DOHH2 (cell line): ENCODE results near the gene SLC45A1.

Source experiments
- H3F3A ChIP-seq: fragments of 200-600 bp; sonication (generic), shearing (Covaris generic); 2 replicates; pipeline ENCODE4 v1.6.0; 2016; ENCODE audit warnings: antibody characterized with exemption, mild to moderate bottlenecking; ENCODE audit not compliant: control insufficient read depth, insufficient read depth
- H3K27ac ChIP-seq: fragments of 200-600 bp; sonication (generic); 2 replicates; pipeline ENCODE4 v1.5.1; 2014; ENCODE audit warnings: low read depth, mild to moderate bottlenecking, low read length, moderate library complexity
- H3K27me3 ChIP-seq: fragments of 200-600 bp; sonication (generic); 2 replicates; pipeline ENCODE4 v1.6.1; 2014; ENCODE audit warnings: mild to moderate bottlenecking, low read length, mixed read lengths; ENCODE audit not compliant: control insufficient read depth
- H3K36me3 ChIP-seq: fragments of 200-600 bp; sonication (generic); 2 replicates; pipeline ENCODE4 v1.6.1; 2014; ENCODE audit warnings: mild to moderate bottlenecking, low read length, moderate library complexity, mixed read lengths; ENCODE audit not compliant: control insufficient read depth
- H3K4me1 ChIP-seq: fragments of 200-600 bp; sonication (generic); 2 replicates; pipeline ENCODE4 v1.6.1; 2014; ENCODE audit warnings: mild to moderate bottlenecking, low read length, mixed read lengths; ENCODE audit not compliant: control insufficient read depth
- H3K4me2 ChIP-seq: fragments of 200-600 bp; sonication (generic); 2 replicates; pipeline ENCODE4 v1.6.0; 2014; ENCODE audit warnings: mild to moderate bottlenecking, low read length, moderate library complexity
- H3K4me3 ChIP-seq: fragments of 200-600 bp; sonication (generic); 2 replicates; pipeline ENCODE4 v1.5.1; 2014; ENCODE audit warnings: mild to moderate bottlenecking, low read length, mixed read lengths
- H3K79me2 ChIP-seq: fragments of 200-600 bp; sonication (generic); 2 replicates; pipeline ENCODE4 v1.6.1; 2014; ENCODE audit warnings: mild to moderate bottlenecking, low read length, mixed read lengths; ENCODE audit not compliant: control insufficient read depth
- H3K9me2 ChIP-seq: fragments of 200-600 bp; sonication (generic); replicated peaks from 2 replicates; pipeline ENCODE4 v1.6.1; 2014; ENCODE audit warnings: mild to moderate bottlenecking, low read length, mixed read lengths; ENCODE audit not compliant: control insufficient read depth
- H3K9me3 ChIP-seq: fragments of 200-600 bp; sonication (generic); 2 replicates; pipeline ENCODE4 v1.6.1; 2014; ENCODE audit warnings: antibody characterized with exemption, low read length, mixed read lengths; ENCODE audit not compliant: control insufficient read depth, insufficient read depth
- H4K20me1 ChIP-seq: fragments of 200-600 bp; sonication (generic); 2 replicates; pipeline ENCODE4 v1.6.0; 2014; ENCODE audit warnings: low read depth, mild to moderate bottlenecking, antibody characterized with exemption, low read length, moderate library complexity; ENCODE audit not compliant: control insufficient read depth, insufficient read depth
- CTCF ChIP-seq: fragments of 200-600 bp; sonication (generic); IDR thresholded peaks from one replicate; pipeline ENCODE4 v1.5.1; 2014; ENCODE audit warnings: antibody characterized with exemption, mild to moderate bottlenecking, low read depth, low read length; ENCODE audit not compliant: poor library complexity, severe bottlenecking
- EZH2phosphoT487 ChIP-seq: fragments of 200-600 bp; sonication (generic); IDR thresholded peaks from 2 replicates; pipeline ENCODE4 v1.6.1; 2017; ENCODE audit warnings: borderline replicate concordance, mild to moderate bottlenecking, antibody characterized with exemption, low read length, moderate library complexity, mixed read lengths

Gene SLC45A1

GRCh38 chr1:8392522-8392921 is 74.6 kb downstream of the SLC45A1 start:
- Histone ChIP-seq H3K9me2 (no peaks in the 10 kb centered on the region), H4K20me1 (peaks cover 19% of the 10 kb centered on the region), H3K79me2 (peaks cover 93% of the 10 kb centered on the region), H3F3A (0 out of 2 replicates have a peak, but pooled peaks cover 2% of the 10 kb centered on the region), H3K27me3 (no peaks in the 10 kb centered on the region), H3K4me3 (no peak overlapping the region), H3K27ac (no peak overlapping the region), H3K9me3 (no peaks in the 10 kb centered on the region), H3K4me2 (no peak overlapping the region), H3K4me1 (peaks cover 35% of the 10 kb centered on the region), H3K36me3 (peaks cover 73% of the 10 kb centered on the region)
- TF ChIP-seq CTCF (no peak), EZH2phosphoT487 (no peak)
